Calu3 (cell line): ENCODE results near the gene PCSK6. TPM values are rescaled to one million over a fixed set of nuclear protein-coding genes. Genes with fewer than 3 reads are reported as not detected.

Experiments used
- BruUV-seq: library from RNA; stranded (reverse); fragments of 400-500 nt; replicated peaks from 2 replicates; lab custom pipeline; 2021; lab: Mats Ljungman, UMichigan
- CTCF ChIA-PET: fragments of 300-600 bp; sonication (Branson Sonifier 250); formaldehyde crosslinking; loops from one replicate; lab custom pipeline; 2022; ENCODE audit warnings: antibody characterized with exemption; lab: Charles Lee
- DNase-seq: peaks from one replicate; pipeline ENCODE4 v3.0.0; 2022
- H3K27ac Mint-ChIP-seq: one replicate; pipeline ENCODE4 v1.8.0; 2022; ENCODE audit warnings: mixed read lengths; ENCODE audit not compliant: unreplicated experiment
- H3K27me3 Mint-ChIP-seq: one replicate; pipeline ENCODE4 v1.8.0; 2022; ENCODE audit warnings: mixed read lengths; ENCODE audit not compliant: unreplicated experiment
- H3K36me3 Mint-ChIP-seq: one replicate; pipeline ENCODE4 v1.8.0; 2022; ENCODE audit warnings: mild to moderate bottlenecking, moderate library complexity, mixed read lengths; ENCODE audit not compliant: insufficient read depth, unreplicated experiment
- H3K4me1 Mint-ChIP-seq: one replicate; pipeline ENCODE4 v1.8.0; 2022; ENCODE audit warnings: mild to moderate bottlenecking, low read depth, mixed read lengths; ENCODE audit not compliant: unreplicated experiment
- H3K4me3 Mint-ChIP-seq: one replicate; pipeline ENCODE4 v1.8.0; 2022; ENCODE audit warnings: mild to moderate bottlenecking, low read depth, moderate library complexity, mixed read lengths; ENCODE audit not compliant: unreplicated experiment
- H3K9me3 Mint-ChIP-seq: one replicate; pipeline ENCODE4 v1.8.0; 2022; ENCODE audit warnings: low read depth, mixed read lengths; ENCODE audit not compliant: unreplicated experiment
- CTCF ChIP-seq: fragments of 200-600 bp; IDR thresholded peaks from one replicate; pipeline ENCODE4 v1.8.0; 2022; ENCODE audit warnings: antibody characterized with exemption; ENCODE audit not compliant: unreplicated experiment
- intact Hi-C: fragments of 100-400 bp; cut with micrococcal nuclease; formaldehyde crosslinking; loops from one replicate; pipeline ENCODE4 v1.10.0; 2022; ENCODE audit not compliant: unreplicated experiment
- total RNA-seq: library from RNA; stranded (reverse); gene quantifications from 2 replicates; pipeline ENCODE4 v1.2.3, GENCODE V29; 2022

PCSK6 gene
- total RNA-seq, 1 experiment from 2014 or later, result 5.1 TPM

- no peaks in the 10 kb centered on the region for H3K4me1 Mint-ChIP-seq
- no peak for TF ChIP-seq CTCF
- H3K27me3 Mint-ChIP-seq, result peaks cover 15% of the 10 kb centered on the region
- CTCF ChIA-PET, result no interaction called here
- H3K27ac Mint-ChIP-seq, result no peak overlapping the region
- DNase-seq, result no peak
- H3K36me3 Mint-ChIP-seq, result peaks cover 41% of the 10 kb centered on the region
- BruUV-seq, result no TSS peak
- intact Hi-C loops, result no loop called here
- no peaks in the 10 kb centered on the region for H3K9me3 Mint-ChIP-seq
- H3K4me3 Mint-ChIP-seq, result no peak overlapping the region
Observed at GRCh38 chr15:101266034-101266433, 223.5 kb downstream of the PCSK6 start.

GRCh38 chr15:101264911-101265641 lies 224.4 kb downstream of the PCSK6 start:
- H3K27ac Mint-ChIP-seq, result no peak overlapping the region
- CTCF ChIA-PET, result no interaction called here
- H3K4me1 Mint-ChIP-seq, result no peaks in the 10 kb centered on the region
- H3K27me3 Mint-ChIP-seq, result peaks cover 20% of the 10 kb centered on the region
- BruUV-seq, result no TSS peak
- TF ChIP-seq CTCF, result no peak
- no peak overlapping the region for H3K4me3 Mint-ChIP-seq
- H3K36me3 Mint-ChIP-seq, result peaks cover 39% of the 10 kb centered on the region
- intact Hi-C loops, result no loop called here
- DNase-seq, result no peak
- no peaks in the 10 kb centered on the region for H3K9me3 Mint-ChIP-seq

- H3K27ac Mint-ChIP-seq, result no peak overlapping the region
- H3K4me3 Mint-ChIP-seq, result no peak overlapping the region
- no peaks in the 10 kb centered on the region for H3K4me1 Mint-ChIP-seq
- BruUV-seq, result no TSS peak
- peaks cover 30% of the 10 kb centered on the region for H3K27me3 Mint-ChIP-seq
- no peak for DNase-seq
- H3K36me3 Mint-ChIP-seq, result peaks cover 28% of the 10 kb centered on the region
- no peaks in the 10 kb centered on the region for H3K9me3 Mint-ChIP-seq
- TF ChIP-seq CTCF, result no peak
- CTCF ChIA-PET, result no interaction called here
- intact Hi-C loops, result no loop called here
Observed at GRCh38 chr15:101264011-101264410, 225.5 kb downstream of the PCSK6 start.

- no peak for DNase-seq
- BruUV-seq, result no TSS peak
- H3K4me3 Mint-ChIP-seq, result no peak overlapping the region
- no peak for TF ChIP-seq CTCF
- H3K27me3 Mint-ChIP-seq, result peaks cover 38% of the 10 kb centered on the region
- CTCF ChIA-PET, result interaction anchor here (0.7 kb wide), 1 partner anchor 122 kb away, joined by 3 read pairs; no protein-coding TSS in a partner anchor
- peaks cover 18% of the 10 kb centered on the region for H3K36me3 Mint-ChIP-seq
- no peaks in the 10 kb centered on the region for H3K4me1 Mint-ChIP-seq
- intact Hi-C loops, result no loop called here
- H3K9me3 Mint-ChIP-seq, result no peaks in the 10 kb centered on the region
- H3K27ac Mint-ChIP-seq, result no peak overlapping the region
Observed at GRCh38 chr15:101262551-101262950, 227.0 kb downstream of the PCSK6 start.
